ENCODE data around the gene CMC2.

Gene CMC2

DNA sequence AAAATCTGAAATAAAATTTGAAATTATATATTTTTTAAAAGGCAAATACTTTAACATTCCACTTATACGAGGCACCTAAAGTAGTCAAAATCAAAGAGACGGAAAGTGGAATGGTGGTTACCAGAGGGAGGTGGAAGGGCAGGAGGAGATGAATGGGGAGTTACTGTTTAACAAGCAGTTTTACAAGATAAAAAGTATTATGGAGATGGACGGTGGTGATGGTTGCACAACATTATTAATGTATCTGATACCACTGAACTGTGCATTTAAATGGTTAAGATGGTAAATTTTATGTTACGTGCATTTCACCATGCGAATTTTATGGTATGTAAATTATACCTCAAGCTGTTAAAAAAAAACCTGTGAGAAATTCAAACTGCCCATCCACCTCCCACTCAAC, 5.4 kb downstream of the CMC2 start:
- DNase-seq: no peak

DNA sequence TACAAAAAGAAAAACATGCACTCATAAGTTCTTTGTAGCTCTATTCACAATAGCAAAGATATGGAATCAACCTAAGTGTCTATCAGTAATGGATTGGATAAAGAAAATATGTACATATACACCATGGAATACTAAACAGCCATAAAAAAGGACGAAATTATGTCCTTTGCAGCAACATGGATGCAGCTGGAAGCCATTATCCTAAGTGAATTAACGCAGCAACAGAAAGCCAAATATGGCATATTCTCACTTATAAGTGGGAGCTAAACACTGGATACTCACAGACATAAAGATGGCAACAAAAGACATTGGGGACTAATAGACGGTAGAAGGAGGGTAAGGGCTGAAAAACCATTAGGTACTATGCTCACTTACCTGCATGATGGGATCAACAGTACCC, 5.8 kb downstream of the CMC2 start:
- DNase-seq: no peak

DNA sequence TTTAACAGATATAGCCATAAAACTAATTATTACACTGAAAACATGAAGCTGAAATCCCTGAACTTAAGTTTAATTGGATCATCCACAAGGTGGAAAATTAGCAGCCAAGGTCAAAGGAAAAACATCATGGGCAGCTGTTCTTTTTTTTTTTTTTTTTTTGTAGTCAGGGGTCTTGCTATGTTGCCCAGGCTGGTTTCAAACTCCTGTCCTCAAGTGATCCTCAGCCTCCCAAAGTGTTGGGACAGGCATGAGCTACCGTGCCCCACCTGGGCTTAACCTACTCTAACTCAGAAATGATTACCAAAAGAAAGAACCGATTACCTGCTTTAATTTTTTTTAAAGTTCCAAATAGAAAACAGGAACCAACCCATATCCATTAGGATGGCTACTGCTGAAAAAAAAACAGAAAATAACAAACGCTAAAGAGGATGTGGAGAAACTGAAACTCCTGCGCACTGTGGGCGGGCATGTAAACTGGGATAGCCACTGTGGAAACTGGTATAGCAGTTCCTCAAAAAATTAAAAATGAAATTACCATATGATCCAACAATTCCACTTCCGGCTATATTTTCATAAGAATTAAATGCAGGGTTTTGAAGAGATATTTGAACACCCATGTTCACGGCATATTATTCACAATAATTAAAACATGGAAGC, 8.6 kb downstream of the CMC2 start:
- DNase-seq: no peak

DNA sequence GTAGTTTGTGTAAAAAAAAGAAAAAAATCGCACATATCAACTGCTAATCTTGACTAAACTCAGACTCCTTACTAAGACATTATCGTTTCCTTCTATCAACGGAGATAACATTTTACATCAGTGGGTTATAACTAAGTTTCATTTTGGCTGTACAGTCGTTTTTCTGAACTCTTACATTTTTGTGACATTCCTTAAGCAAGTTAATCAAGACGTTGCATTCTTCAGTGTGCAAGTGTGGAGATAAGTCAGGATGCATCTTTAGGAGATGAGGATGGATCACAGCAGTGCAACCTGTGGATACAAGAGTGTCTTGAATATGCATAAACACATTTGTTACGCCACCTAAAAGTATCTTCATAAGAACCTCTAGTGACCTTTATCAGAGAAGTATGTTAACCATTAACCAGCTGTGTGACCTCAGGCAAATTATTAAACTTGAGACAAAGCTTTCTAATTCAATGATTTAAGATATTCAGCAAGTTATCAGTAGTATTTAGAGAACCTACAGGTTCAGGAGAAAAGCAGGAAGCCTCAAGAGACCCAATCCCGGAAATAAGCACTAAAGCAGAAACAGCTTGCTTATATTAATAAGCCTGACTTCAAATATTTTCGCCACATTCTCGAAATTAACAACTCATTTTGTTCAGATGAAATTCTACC, 9.4 kb downstream of the CMC2 start:
- no peak for DNase-seq

DNA sequence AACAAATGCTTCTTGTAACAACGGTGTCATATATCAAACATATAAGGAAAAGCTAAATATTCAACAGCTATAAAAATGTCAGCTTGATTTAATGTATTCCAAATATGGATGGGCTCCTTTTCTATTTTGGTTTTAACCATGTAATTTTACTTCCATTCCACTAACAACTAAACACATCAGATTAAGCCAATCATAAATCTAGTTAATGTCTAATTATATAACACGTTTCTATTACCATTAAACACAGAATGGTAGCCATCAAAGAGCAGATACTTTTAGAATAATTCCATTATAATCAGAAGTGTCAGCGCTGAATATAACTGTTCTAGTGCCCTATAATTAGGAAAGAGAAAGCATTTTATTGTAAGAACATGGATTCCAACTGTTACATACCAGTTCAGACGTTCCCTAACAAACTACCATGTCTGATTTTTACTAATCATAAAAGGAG, 10.0 kb downstream of the CMC2 start:
- no peak for DNase-seq

DNA sequence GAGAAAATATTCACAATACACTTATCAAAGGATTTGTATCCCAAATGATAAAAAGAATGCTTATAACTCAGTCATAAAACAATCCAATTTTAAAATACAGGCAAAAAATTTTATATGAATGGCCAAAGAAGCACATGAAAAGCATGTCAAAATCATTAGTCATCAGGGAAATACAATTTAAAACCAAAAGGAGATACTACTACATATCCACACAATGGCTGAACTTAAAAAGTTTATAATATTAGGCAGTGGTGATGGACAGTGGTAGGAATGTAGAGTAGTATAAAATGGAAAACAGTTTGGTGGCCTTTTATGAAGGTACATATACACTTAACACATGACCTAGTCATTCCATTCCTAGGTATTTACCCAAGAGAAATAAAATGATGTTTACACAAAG, 12.2 kb downstream of the CMC2 start:
- no peak for DNase-seq

DNA sequence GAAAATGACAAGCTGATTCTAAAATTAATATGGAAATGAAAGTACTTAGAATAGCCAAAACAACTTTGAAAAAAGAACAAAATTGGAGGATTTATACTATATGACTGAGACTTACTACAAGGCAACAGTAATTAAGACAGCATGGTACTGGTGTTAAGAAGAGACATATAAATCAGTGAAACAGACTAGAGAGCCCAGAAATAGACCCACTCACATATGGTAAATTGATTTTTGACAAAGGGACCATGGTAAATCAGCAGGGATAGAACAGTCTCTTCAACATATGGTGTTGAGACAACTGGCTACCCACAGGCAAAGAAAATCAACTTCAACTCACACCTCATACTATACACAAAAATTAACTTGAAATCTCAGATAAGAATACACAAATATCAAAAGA, 12.9 kb downstream of the CMC2 start:
- no peak for DNase-seq

DNA sequence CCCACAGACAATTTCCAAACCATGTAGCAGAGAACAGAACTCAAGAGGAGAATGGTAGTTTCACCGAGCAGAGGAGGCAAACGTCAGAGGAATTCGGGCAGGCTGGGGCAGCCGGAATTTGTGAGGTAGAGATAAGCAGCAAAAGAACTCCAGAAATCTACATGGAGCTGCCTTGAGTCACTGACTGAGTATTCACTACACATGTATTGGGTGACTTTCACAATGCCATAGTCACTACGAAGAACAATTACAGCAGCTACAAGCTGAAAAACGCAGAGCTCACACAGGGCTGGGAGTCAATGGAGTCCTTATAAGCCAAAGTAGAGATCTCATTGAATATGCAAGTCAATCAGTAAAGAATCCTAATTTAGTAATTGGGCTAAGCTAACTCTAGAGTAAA, 13.4 kb downstream of the CMC2 start:
- DNase-seq: no peak

DNA sequence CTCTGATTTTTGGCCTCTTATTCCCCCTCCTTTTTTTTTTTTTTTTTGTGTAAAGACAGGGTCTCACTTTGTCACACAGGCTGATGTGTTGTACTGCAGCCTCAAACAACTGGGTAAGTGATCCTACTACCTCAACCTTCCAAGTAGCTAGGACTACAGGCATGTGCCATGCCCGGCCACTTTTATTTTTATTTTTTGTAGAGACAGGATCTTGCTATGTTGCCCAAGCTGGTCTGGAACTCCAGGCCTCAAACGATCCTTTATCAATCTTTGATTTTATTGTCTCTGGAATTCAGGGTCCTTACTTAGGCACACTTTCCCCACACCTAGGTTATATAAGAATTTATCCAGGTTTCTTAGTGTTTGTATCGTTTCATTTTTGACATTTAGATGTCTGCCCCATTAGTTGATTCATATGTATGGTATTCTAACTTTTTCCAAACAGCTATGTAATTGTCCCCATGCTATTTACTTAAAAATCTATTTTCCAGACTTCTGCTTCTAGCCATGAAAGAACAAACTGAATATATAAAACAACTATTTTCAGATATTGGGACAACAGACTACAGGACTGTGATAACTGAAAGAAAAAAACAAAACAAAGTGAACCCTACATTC, 13.9 kb downstream of the CMC2 start:
- DNase-seq: no peak

DNA sequence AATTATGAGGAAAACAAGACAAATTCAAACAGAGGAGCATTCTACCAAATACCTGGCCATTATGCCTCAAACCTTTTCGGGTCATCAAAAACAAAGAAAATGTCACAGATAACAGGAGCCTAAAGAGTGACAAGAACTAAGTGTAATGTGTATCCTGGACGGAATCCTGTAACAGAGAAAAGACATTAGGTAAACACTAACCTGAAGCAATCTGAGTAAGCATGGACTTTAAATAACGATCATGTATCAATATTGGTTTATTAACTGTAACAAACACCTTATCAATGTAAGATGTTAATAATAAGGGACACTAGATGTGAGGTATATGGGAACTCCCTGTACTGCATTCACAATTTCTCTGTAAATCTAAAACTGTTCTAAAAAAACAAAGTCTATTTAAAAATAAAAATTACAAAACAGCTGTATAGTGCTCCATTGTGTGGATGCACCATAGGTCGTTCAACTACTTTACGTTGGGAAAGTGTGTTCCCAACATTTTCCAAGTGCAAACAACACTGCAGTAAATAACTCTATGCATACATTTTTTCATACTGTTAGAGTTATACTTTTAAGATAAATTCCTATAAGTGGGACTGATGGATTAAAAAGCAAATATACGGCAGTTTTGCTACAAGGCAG, 14.8 kb downstream of the CMC2 start:
- no peak for DNase-seq

DNA sequence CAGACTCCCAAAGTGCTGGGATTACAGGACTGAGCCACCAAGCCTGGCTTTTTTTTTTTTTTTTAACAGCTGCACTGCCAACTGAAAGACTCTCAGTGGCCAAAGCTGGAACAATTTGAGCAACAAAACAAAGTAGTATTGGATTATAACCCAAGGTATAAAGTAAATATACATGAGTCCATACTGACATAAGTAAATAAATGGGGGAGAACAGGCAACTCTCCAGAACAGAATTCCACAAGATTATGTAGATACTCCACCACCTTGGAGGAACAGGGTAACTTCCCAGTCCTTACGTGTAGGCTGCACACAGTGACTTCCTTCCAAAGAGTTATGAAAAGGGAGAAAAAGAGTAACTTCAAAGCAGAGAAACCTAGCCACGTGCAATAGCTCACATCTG, 15.7 kb downstream of the CMC2 start:
- no peak for DNase-seq

DNA sequence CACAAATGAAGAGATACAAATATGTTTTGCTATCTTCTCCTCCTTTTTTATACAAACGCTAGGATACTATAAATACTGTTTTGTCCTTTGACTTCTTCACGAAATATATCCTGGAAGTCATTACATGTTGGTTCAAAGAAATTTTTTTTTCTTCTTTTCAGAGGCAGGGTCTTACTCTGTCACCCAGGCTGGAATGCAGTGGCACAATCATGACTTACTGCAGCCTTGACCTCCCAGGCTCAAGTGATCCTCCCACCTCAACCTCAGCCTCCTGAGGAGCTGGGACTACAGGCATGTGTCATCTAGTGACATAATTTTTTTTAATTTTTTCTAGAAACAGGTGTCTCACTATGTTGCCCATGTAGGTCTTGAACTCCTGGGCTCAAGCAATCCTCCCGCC, 16.1 kb downstream of the CMC2 start:
- DNase-seq: no peak

DNA sequence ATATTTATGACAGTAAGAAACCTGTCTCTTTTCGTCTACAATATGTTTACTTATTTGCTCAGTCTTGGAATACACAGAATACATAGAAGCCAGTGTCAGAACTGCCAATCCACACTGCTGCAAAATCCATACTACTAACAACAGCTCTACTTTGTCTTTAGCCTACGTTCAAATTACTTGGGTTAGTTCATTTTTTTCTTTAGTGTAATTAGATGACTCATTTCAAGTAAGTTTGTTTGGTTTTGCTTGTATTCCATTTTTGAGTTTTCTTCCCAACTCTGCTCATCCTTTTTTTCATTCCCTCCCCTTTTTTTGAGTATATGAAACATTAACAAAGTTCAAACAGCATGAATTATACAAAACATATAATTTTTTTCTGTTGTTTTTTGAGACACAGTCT, 16.9 kb downstream of the CMC2 start:
- no peak for DNase-seq

DNA sequence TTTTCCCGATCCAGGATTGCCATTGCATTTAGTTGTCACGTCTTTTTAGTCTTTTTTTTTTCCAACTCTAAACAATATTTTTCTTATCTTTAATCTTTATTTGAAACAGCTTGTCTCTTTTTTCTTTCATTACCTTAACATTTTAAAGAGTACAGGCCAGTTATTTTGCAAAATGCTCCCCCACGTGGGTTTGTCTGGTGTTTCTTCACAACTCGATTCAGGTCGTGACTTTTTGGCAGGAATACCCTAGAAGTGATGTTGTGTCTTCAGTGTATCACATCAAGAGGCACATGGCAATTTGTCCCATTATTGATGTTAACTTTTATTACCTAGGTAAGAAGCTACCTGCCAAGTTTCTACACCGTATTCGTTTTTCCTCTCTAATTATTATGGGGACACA, 17.9 kb downstream of the CMC2 start:
- DNase-seq: no peak

DNA sequence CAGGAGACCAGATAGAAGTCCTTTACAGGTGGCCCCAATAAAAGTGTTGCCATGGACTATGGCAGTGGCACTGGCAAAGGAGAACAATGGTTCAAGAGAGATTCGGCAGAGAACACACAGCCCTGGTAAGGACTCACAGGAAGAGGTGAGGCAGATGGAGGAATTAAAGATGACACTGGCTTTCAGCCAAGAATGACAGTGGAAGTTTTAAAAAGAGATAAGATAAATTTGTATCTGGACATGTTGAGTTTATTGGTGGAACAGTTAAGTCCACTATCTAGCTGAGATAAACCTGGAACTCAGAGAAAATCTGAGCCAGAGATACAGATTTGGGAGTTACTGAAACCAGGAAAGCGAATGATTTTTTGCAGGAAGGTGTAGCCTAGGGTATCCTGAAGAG, 20.1 kb downstream of the CMC2 start:
- DNase-seq: no peak

DNA sequence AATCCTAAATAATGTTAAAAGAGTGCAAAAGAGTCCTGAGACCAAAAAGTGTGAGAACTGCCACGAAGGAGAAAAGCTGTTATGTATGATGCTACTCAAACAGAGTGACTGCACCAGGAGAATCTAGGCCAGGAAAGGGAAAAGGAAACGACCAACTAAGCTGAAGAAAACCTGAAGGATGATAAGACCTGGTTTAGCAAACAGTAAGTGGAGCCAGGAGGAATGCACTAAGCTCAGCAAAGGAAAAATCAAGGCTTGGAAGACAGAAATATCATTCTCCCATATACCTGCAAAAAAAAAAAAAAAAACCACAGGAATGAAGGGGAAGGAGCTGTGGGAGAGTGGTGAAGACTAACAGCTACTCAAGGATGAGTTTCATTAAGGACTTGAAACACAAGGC, 21.1 kb downstream of the CMC2 start:
- no peak for DNase-seq

DNA sequence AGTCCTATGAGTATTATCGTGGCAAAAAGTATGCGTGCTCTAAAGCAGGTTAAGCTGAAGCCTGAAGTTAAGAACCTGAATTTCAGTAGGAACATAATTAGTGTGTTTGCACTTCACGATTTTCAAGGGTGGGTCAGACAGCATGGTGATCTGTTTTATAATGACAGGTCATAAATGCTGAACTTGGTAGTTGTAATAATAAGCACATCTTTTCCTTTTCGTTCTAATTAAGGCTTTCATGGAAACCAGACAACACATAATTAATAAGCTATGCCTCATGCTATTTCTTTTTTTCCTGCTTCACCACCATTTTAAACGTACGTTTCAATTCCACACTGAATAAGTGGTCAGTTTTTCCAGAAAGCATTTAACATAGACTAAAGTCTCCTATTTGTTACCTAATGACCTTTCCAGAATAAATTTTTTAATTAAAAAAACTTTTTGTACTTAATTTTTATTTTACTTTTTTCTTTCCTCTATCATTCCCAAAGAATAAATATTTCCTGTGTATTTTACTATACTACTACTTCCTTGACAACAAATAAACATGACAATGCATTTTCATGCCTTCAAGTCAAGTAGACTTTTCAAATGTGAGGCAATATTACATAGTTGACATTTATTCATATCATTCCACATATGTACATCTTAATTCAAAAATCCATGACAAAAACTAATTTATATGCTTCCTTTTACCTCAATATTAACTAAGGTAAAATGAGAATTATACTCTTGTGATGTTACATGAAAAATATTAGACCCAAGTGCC, 22.4 kb downstream of the CMC2 start:
- no peak for DNase-seq

DNA sequence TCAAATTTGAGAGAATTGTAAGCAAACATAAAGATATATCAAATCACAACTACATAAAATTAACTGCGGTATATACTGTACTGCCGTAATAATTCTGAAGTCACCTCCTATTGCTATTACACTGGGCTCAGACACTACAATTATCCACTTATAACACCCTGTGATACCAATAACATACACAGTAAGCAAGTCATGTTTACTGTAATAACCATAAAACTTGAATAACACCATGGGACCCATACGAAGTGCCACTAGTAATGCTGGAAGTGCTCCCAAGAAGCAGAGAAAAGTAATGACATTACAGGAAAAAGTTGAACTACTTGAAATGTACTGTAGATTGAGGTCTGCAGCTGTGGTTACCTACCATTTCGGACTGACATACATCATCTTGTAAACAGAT, 24.0 kb downstream of the CMC2 start:
- DNase-seq: no peak

DNA sequence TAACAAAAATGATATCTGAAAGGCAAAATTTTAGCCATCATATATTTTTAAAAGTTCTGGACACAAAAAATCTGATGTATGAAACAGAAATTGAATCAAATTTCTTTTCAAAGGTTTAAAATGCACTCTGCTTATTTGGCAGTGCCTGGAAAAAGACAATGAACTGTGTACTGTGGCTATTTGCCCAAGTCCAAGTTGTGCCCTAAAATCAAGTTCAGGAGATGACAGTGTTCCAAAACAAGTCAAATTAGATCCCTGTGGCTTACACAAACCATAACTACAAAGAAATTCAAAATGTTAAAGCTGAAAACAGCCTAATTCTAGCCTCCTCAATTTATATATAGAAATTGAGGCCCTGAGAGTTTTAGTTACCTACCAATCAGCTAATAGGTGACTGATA, 25.6 kb downstream of the CMC2 start:
- DNase-seq: no peak

DNA sequence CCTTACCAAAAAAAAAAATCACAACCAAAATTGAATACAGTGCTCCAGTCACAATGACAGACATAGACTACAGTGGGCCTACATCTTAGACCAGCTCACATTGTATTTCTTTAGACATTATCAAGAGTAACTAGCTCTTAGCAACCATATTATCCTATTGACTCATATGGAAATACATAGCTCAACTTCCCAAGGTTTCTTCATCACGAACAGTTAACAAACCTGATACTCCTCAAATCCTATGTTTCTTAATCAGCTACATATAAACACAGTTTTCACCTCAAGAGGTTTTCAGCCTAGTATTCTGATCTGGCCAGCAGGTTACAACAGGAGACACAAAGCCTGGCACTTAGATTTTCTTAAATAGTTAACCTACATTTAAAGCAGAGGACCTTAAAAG, 29.7 kb downstream of the CMC2 start:
- no peak for DNase-seq

DNA sequence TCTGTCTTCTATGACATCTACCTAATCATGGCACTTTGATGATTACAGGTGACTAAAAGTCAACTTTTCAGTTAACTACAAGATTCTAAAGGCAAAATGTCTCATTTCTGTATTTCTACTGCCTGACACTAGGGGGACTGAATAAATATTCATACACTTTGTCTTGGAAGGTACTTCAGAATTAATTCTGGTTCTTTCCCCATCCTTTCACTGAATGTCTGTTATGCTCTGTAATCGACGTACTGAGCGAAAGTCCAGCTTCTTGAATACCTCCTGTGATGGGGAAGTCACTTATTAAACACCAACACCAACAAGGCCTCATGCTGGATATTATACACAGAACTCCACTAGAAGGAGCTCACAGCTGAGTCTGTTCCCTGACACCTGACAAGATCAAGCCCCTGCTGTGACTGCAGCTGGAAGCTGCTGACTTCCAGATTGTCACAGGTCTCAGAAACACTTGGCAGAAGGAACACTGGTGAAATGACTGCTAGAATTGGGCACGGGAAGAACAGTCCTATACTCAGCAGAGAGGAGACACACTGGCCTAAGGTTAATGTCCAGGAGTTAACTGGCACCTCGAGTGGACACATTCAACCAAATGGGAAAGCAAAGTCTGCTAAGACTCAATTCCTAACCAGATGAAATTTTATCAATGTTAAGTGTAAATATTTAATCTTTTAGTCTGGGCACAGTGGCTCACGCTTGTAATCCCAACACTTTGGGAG, 31.9 kb downstream of the CMC2 start:
- no peak for DNase-seq

DNA sequence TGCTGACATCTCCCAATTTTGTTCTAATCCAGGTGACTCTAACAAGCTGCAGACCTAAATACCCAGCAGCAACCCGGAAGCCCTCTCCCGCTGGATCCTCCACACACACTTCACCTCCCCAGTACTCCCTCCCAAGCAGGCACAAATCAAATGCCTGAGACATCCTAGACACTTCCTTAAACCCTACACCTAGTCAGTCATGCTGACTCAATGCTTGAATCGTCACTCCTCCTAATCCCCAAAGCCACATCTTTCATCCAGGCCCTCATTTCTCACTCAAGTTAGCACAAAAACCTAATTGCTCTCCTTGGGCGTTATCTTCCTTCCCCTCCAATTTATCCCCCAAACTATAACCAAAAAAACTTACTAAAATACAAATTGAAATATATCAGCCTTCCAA, 32.7 kb downstream of the CMC2 start:
- no peak for DNase-seq

DNA sequence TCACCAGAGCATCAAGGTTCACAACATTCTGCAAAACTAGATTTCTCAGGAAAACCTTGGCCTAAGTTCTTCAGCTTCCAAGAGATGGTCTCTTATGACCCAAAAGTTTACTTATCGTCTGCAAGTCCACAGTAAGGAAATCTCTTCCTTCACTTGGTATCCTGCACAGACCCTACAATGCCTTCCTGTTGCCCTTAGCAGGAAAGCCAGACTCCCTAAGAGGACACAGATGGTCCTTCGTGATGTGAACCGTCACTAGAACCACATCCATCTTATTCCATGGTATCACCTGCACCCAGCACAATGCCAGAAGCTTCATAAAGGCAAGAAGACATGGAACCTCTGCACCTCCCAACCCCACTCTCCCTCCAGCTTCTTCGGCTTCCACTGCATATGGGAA, 34.1 kb downstream of the CMC2 start:
- DNase-seq: no peak
